Right lung (tissue), 5 donors: ENCODE data around the gene ADCY1. TPM values are rescaled to one million over a fixed set of nuclear protein-coding genes. Genes with fewer than 3 reads are reported as not detected.

ENCODE experiments used
- DNase-seq, 2 donors: peaks; one replicate each; pipeline ENCODE4 v3.0.0-alpha.2; 2013
- polyA plus RNA-seq, 5 donors: library from polyadenylated mRNA; unstranded; fragments of 120-200 nt; gene quantifications; one replicate each; pipeline versions ENCODE4 v1.2.1 to v1.2.3, GENCODE V29; 2013; ENCODE audit warnings: inconsistent platforms in 1 of 5, low replicate concordance in 1 of 5; ENCODE audit not compliant: insufficient read length in 5 of 5, insufficient read depth in 1 of 5

The ADCY1 gene
- polyA plus RNA-seq, 5 donors, result 1.9 to 2.9 (median 2.3) TPM

DNA sequence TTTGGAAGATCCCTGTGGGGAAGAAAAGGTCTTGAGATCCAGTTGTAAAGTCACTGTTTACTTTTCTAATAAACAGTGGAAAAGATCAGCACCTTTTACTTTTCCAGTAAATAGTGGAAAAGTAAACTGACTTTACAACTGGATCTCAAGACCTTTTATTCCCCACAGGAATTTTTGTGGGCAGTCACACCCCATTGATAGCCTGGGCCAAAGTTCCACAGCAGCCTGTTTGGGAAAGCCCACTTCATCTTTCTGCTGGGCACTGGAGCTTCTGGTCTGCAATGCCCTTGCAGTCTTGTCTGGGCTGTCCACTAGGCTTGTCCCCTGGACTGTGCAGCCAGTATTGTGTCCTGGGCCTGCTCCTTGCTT is 50.2 kb downstream of the ADCY1 start:
- DNase-seq, result no peak

DNA sequence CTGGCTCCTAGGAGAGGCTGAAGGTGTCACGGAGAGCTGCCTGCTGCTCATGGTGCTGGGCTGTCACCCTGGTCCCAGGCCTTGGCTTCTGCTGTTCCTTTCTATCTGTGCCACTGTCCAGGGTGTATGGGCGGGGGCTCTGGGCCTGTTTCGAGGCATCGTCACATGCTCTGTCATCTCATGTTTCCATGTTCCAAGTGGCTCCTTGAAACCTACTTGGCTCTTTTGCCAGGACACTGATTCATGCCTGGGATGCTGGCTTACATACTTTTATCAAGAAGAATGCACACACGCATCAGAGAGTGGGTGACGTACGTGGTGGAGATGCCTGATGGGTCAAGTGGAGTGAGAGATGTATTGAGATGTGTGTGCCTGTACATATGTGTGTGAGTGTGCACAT is 50.9 kb downstream of the ADCY1 start:
- no peak for DNase-seq

DNA sequence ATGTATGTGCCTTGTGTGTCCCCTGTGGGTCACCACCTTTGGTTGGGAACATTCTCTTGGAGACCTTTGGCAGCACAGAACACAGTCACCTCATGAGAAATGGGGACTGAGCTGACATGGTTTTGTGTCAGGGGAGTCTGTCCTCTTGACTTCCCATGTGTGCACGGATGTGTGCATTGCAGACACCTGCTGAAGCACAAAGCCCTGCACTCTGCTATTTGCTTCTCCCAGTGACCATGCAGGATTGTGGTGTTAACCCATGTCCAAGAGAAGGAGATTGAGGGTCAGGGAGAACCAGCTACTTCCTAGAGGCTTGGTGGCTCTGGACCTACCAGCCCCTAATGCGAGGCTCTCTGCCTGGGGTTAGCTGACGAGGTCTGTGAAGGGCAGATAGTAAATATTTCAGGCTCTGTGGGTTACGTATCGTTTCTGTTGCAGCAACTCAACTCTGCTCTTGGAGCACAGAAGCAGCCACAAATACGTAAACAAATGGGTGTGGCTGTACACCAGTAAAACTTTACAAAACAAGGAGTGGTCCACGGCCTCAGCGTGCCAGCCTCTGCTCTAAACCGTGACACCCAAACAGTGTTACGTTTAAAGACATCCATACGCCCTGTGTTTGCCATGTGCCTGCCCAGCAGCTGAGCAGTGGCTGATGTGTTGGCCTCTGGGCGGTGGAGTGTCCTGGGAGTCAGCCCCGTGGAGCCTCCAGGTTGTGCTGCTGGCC is 51.7 kb downstream of the ADCY1 start:
- DNase-seq, result no peak

DNA sequence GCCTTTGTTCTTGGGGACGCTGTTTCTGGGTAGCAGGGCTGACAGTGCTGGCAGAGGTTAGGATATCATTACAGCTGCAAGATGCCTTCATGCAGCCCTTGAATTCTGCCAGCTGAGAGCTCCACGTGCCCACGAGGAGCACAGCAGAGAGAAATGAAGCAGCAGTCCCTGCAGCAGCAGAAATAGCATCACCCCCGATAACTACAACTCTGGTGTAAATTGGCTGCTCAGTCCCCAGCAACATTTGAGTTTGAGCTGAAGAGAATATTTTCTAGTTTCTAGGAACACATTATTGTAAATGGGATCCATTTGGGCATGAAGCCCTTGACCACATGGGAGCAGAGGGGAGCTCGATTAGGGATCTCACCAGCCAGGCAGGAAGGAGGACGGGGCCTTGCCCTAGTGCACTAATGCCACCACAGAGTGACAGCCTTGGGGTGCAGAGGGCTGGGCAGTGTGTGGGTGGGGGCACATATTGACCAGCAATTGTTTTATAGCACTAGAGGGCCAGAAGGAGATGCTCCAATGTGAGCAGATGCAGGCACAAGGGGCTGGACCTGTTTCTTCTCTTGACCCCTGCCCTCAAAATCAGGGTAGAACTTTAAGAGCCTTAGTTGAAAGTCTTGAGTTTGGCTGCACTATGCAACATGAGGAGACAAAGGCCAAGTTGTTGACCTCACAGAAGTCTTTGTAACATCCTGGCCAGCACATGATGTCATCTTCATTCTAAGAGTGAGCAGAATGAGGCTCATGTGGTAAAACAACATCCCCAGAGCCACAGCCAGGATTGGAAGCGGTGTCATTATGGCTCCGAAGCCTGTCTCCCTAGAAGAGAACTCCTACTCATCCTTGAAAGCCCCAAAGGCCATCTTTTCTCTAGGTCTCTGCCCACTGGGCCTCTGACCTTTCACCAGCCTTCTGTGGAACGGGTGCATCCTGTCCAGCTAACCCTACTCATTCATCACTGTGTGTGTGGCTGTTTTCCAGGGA is 52.6 kb downstream of the ADCY1 start:
- no peak for DNase-seq

DNA sequence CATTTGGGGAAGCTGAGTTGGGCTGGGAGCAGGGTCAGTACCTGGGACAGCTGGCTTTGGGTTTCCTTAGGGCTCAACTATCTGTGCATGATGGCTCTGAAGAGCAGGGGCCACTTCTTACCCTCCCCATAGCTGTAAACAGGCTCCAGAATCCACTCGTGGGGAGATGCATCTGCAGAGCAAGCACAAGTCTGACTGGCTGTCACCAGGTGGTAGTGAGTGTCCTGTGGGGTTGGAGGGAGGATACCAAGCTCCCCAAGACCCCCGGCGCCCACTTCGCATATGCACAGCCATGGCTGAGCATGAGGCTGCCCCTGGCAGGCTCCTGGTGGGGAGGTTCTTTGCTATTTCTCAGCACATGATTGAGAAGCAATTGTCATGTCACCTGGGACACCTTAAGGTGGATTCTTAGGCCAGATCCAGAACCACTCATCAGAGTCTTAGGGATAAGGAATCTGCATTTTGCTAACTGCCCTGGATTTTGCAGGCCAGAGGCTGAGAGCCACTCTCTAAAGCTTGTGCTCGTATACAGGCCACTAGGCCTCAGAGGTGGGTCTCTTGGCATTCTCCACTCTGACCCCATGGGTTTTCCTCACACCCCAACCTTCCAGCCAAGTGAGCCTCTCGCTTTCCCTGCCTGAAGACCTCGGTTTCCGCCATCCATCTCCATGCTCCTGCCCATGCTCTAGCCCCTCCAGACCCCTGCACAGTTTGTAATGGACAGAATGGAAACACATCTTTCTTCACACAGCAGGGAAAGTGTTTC is 53.7 kb downstream of the ADCY1 start:
- no peak for DNase-seq

DNA sequence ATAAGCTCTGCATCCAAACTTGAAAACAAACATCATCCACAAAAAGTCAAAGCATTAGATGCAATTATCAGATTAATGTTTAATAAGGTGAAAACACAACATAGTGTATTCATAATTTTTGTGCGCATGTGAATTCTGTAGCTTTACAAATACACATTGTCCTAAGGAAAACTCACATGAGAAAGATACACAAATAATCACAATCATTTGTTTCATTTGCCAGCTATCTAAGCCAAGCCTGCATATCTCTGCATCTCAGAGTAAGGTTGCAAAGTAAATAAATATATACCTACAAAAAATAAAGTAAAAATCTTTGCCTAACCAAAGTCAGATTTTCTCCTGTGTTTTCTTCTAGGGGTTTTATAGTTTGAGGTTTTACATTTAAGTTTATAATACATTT is 57.4 kb downstream of the ADCY1 start:
- DNase-seq, result no peak

DNA sequence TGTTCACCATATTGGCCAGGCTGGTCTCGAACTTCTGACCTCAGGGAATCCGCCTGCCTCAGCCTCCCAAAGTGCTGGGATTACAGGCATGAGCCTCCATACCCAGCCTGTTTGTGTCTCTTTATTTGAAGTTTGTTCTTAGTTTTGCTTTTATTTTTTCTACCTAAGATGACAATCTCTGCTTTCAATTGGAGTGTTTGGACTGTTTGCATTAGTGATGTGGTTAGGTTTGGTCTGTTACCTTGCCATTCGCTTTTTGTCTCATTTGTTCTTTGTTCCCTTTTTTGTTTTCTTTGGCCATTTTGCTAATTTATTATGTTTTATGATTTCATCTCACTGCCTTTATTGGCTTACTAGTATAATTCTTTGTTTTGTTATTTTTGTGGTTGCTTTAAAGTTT is 62.6 kb downstream of the ADCY1 start:
- DNase-seq, result no peak

DNA sequence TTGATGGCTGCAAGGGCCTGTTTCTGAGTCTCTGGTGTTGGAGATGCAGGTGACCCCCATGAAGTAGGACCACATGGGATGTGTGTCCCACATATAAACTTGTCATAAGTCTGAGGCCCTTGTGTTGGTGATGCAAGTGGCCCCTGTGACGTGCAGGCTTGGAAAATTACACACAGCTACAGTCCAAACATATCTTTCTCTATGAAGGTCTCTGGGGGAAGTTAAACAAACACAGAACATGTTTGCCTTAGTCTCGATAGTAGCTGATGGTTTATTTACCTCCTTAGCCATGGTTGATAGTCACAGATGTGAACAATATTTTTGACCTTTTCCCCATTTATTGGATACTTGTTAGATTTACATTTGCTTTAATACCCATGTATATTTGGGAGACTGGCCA is 64.7 kb downstream of the ADCY1 start:
- no peak for DNase-seq

DNA sequence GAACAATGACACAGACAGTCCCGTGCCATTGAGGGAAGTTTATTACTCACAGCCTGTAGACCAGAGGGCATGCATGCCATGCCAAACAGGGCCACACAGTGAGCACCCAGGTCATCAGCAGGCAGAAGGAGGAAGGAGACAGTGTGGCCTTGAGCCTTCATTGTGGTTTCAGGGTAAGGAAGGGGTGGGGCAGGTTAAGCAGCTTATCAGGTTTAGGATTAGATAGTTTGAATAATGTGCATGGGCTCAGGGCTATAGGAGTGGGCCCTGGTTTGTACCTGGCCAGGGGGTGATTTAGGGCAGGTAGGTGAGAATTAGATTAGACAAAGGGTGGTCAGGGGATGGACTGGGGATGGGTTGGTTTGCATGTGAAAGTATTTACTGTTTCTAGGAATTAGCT is 67.9 kb downstream of the ADCY1 start:
- no peak for DNase-seq

DNA sequence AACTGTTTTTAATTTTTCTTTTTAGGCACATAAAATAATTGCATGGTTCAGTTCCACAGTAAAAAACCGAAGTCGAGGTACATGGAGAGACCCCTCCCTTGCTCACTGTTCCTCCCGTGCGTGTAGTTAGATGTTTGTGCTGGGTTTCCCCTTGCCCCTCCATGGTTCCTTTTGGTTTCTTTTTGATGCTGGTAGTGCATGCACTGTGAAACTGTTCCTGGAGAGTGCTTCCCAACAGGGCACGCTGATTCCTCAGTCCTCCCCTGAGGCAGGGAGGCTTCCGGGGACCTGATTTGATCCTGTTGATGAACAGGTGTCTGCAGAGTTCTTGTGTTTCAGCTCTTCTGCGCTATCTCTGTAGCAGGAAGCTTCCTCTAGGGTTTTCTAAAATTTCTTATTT is 69.5 kb downstream of the ADCY1 start:
- no peak for DNase-seq

DNA sequence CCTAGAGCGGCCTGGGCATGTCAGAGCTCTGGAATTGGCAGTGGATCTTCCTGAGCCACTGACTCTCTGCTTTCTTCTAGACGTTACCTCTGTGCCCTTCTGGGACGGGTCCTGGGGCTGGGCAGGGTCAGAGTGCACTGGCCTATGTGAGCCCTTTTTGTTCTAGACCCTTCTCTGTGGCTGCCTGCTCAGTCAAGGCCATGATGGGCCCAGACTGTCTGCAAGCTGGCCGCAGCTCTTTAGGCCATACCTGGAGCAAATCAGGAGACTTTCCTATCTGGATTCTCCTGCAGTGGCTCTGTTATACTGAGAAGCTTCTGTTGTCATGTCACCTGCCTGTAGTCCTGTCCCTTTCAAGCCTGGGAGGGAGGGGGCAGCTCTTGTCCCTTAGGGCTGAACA is 70.1 kb downstream of the ADCY1 start:
- no peak for DNase-seq

DNA sequence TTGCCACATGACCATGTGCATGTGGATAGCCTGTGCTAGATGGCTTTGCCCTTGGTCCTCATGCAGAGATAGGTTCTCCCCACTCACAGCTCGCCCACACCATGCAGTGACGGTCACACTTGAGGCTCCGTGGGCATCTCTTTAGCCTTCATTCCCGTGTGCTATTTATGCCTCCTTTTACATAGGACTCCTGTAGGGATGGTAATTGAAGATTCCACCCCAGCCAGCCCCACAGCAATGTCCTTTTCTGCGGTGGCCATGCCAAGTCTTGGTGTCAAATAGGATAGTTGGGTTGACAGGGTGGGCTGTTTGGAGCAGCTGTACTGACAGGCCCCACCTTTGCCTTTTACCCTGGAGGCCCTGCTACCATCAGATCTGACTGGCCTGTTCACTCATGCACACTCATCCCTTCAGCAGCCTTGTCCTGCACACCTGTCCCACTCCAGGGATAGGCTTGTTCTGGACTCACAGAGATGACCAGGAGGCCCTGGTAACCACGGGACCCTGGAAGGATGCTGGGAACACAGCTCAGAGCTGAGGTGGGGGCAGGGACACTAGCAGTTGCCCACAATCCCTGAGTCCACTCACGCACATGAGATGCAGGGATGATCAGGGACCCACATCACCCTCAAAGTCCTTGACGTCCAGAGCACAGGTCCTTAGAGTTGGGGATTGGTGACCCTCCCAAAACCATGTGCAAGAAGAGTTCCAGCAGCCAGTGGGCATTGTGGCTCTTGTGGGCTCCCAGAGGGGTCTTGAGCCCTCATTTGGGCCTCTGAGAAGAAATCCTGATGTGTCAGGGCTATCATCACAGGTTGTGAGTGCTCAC is 71.2 kb downstream of the ADCY1 start:
- no peak for DNase-seq

DNA sequence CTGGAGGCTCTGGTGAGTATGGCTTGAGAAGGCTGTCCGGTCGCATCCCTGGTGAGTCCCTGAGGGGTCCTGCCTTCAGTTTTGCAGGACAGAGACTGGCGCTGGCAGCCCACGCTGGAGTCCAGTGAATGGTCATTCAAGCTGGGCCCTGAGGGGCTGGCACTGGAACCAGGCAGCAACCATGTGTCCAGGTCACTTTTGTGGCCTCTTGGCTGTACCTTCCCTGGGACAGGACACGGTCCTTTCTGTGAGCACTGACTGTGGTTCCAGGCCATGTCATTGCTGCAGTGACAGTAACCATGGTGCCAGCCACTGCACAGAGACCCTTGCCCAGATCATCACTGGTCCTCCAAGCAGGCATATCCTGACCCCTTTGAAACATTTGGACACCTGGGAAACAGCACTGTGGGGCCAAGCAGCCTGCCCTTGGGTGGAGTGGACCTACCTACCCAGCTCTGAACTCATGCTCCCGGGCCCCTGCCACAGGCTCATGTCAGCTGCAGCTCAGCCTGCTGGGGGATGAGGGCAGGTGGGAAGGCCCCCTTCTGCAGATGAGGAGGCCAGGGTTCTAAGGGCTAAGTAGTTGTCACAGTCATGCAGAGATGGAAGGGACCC is 72.1 kb downstream of the ADCY1 start:
- DNase-seq, result no peak

DNA sequence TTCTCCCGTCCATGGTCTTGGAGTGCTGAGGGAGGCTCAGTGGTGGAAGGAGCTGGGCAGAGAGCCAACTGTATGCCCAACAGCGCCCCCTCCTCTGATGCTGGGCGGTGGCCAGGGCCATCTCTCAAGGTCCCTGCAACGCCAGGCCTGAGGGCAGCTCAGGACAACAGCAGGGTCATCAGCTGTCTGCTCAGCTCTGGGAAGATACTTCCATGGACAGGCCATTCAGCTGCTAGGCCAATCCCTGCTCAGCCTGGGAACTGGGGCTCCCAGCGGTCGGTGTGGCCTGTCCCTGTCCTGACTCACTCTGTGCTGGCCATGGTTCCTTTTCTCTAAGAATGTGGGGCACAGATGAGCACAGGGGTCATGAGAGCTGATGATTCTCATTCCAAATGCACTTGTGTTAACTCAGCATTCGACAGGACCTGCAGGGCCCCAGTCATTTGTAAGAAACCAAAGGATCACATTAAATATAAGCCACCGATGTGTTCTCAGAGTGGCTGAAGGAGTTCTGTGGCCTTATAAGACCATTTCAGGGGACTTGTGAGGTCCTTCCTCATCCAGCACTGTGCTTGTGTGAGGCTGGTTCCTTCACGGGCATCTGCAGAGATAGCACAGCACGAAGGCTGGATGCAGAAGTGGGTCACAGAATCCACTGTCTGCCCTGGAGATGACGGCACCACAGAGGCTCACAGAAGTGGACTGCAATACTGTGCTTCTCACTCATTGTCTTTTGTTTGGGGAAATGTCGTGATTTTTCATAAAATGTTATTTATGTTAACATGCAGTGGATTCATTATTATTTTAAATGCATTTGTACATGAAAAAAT is 73.0 kb downstream of the ADCY1 start:
- DNase-seq, result no peak

DNA sequence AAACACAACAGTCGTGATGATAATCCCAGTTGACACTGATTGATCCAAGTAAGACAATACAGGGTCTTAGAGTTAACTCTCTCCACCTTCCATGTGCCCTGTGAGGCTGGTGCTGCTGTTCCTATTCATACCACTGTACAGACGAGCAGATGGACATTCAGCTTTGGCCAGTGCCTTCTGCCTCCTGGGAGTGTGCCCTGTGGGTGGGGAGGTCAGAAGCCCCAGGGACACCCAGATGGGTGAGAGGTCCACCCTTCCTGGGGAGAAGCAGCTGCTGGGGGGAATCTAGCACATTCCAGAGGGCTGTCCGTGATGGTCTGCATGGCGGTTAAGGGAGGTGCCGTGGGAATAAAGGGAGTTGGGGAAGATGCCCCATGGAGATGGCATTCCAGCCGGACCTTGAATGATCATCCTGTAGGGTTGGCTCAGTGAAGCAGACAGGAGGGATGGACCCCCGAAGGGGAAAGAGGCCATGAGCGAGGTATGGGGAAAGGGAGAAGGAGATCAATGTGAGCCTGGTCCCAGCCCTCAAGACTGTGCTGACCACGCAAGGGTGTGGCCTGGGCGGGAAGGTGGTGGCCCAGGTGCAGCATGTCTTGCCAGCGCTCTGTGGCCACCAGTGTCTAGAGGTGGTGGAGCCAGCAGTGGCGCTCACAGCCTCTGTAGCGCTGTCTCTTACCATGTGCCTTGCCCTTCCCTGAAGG is 74.0 kb downstream of the ADCY1 start:
- no peak for DNase-seq

DNA sequence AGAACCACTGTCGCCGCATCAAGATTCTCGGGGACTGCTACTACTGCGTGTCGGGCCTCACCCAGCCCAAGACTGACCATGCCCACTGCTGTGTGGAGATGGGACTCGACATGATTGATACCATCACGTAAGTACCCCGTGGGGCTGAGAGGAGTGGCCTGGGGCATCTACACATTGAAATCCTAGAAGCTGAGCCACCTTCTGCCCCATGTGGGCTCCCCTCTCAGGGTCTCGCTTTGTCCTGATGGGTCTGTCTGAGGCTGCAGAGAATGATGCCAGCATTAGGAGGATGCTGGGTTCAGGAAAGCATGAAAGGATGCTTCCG is 74.5 kb downstream of the ADCY1 start:
- no peak for DNase-seq

DNA sequence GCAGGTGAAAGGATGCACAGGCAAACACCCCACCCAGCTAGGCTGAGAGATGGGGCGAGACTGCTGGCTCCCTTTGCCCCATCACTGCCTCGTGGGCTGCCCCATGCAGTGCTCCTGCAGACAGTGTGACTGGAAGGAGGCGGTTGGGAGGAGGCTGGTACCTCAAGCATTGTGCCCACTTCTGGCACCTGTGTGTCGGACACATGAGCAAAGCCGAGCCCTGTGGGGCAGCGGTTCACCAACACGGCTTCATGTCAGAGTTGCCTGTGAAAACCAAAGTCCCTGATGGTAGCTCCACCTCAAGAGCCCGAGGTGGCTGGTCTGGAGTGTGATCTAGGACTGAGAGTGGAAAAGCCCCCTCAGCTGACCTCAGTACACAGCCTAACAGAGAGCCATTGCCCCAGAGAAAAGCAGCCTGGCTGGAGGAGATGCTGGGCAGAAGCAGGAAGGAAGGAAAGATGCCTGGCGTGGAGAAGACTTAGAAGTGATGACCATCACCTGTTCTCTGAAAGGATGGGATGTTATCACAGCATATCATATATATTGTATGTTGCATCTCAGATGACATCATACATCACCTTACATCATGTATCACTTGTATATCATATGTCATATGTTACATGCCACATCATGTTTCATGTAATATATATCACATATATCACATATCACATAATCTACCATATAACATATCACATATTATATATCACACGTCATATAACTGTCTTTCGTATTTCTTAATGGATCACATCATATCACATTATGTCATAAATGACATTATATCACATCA is 75.6 kb downstream of the ADCY1 start:
- no peak for DNase-seq
